HepG2 (cell line): ENCODE data around the gene ANKS1A. TPM values are rescaled to one million over a fixed set of nuclear protein-coding genes. Genes with fewer than 3 reads are reported as not detected.

Experiments used
- ATAC-seq: fragments of 200-7000 bp; cut with Tn5 transposase; 3 replicates; pipeline ENCODE4 v1.9.1; 2020; ENCODE audit warnings: mild to moderate bottlenecking, moderate library complexity
- BruUV-seq: library from RNA; stranded (reverse); fragments of 400-500 nt; replicated peaks from 2 replicates; lab custom pipeline; 2021; lab: Mats Ljungman, UMichigan
- CTCF ChIA-PET: fragments of 300-600 bp; formaldehyde crosslinking; extraction: SDS; loops from one replicate; lab custom pipeline; 2021; ENCODE audit warnings: low total read pairs, inconsistent platforms, low intra/inter-chr PET ratio; lab: Yijun Ruan, JAX
- POLR2A ChIA-PET: fragments of 350-600 bp; sonication (Branson Sonifier 250); formaldehyde crosslinking; loops from one replicate; lab custom pipeline; 2020; ENCODE audit warnings: antibody characterized with exemption, inconsistent platforms; lab: Yijun Ruan, JAX
- DNase-seq: peaks from one replicate; pipeline ENCODE4 v3.0.0-alpha.2; 2015; ENCODE audit warnings: low spot score
- FAIRE-seq: peaks from 3 replicates; lab custom pipeline; 2011; peaks lifted over from hg19 to GRCh38; lab: Jason Lieb, UNC
- H2AFZ ChIP-seq: one replicate; pipeline ENCODE4 v1.6.1; 2011; ENCODE audit warnings: low read length, inconsistent platforms
- H3K27ac ChIP-seq: fragments of 300-600 bp; 3 replicates; pipeline ENCODE4 v1.8.0; 2011; ENCODE audit warnings: mixed run types, mild to moderate bottlenecking, mixed read lengths, low read length, inconsistent platforms; ENCODE audit not compliant: insufficient read depth; ENCODE audit errors: extremely low read length
- H3K27me3 ChIP-seq, 2 experiments: fragments of 200-600 bp in 1 of 2; 2 replicates in 1 of 2; 3 replicates in 1 of 2; pipeline versions ENCODE4 v1.6.0 to v1.8.0; 2011; ENCODE audit warnings: low read length in 2 of 2, mild to moderate bottlenecking in 2 of 2, moderate library complexity in 2 of 2, inconsistent platforms in 1 of 2; ENCODE audit not compliant: insufficient read depth in 2 of 2, control insufficient read depth in 1 of 2
- H3K36me3 ChIP-seq, 2 experiments: fragments of 200-600 bp in 1 of 2; replicated peaks in 1 of 2; 2 replicates in 1 of 2; 3 replicates in 1 of 2; pipeline versions ENCODE4 v1.5.1 to v1.8.0; 2011; ENCODE audit warnings: low read length in 2 of 2, inconsistent platforms in 1 of 2; ENCODE audit not compliant: insufficient read depth in 2 of 2, control insufficient read depth in 1 of 2
- H3K4me1 ChIP-seq: 2 replicates; pipeline ENCODE4 v1.5.1; 2012; ENCODE audit warnings: low read length, inconsistent platforms; ENCODE audit not compliant: insufficient read depth
- H3K4me2 ChIP-seq: 2 replicates; pipeline ENCODE4 v1.6.0; 2011; ENCODE audit warnings: low read depth, low read length, inconsistent platforms
- H3K4me3 ChIP-seq, 3 experiments: fragments of 200-600 bp in 1 of 3; sonication (generic), shearing (Covaris generic) in 1 of 3; replicated peaks in 1 of 3; 2 replicates each; pipeline ENCODE4 v1.5.1; 2011 to 2016; ENCODE audit warnings: low read length in 3 of 3, inconsistent platforms in 2 of 3, low read depth in 2 of 3, mild to moderate bottlenecking in 2 of 3, control low read depth in 1 of 3, mixed read lengths in 1 of 3; ENCODE audit not compliant: insufficient read depth in 1 of 3
- H3K79me2 ChIP-seq: one replicate; pipeline ENCODE4 v1.6.1; 2011; ENCODE audit warnings: low read length, inconsistent platforms; ENCODE audit not compliant: insufficient read depth
- H3K9ac ChIP-seq: 2 replicates; pipeline ENCODE4 v1.6.0; 2011; ENCODE audit warnings: mild to moderate bottlenecking, low read depth, low read length, inconsistent platforms; ENCODE audit not compliant: insufficient read depth
- H3K9me3 ChIP-seq: 2 replicates; pipeline ENCODE4 v1.5.1; 2012; ENCODE audit warnings: mild to moderate bottlenecking, low read length
- H4K20me1 ChIP-seq: 2 replicates; pipeline ENCODE4 v1.6.0; 2011; ENCODE audit warnings: inconsistent platforms, mild to moderate bottlenecking, low read length, moderate library complexity; ENCODE audit not compliant: insufficient read depth
- BCL6 ChIP-seq: IDR thresholded peaks from 2 replicates; pipeline ENCODE4 v1.6.1; 2016; ENCODE audit warnings: missing genetic modification reagents, missing compliant biosample characterization
- BHLHE40 ChIP-seq: IDR thresholded peaks from 2 replicates; pipeline ENCODE4 v1.6.1; 2011; ENCODE audit warnings: low read length, improper control_type of control experiment
- ELF3 ChIP-seq: IDR thresholded peaks from 2 replicates; pipeline ENCODE4 v1.6.1; 2016; ENCODE audit warnings: missing genetic modification reagents, missing compliant biosample characterization
- FOXA3 ChIP-seq: IDR thresholded peaks from 2 replicates; pipeline ENCODE4 v1.6.1; 2016; ENCODE audit warnings: missing genetic modification reagents, missing compliant biosample characterization
- GZF1 ChIP-seq: sonication (generic); formaldehyde crosslinking; IDR thresholded peaks from 2 replicates; pipeline ENCODE4 v1.5.1; 2020; ENCODE audit warnings: mild to moderate bottlenecking, missing genetic modification reagents
- JUNB ChIP-seq: sonication (generic); formaldehyde crosslinking; IDR thresholded peaks from 2 replicates; pipeline ENCODE4 v1.8.0; 2022; ENCODE audit warnings: missing genetic modification reagents, mild to moderate bottlenecking, borderline replicate concordance
- KAT8 ChIP-seq: IDR thresholded peaks from 2 replicates; pipeline ENCODE4 v1.6.1; 2016; ENCODE audit warnings: missing genetic modification reagents, missing compliant biosample characterization
- MIER3 ChIP-seq: IDR thresholded peaks from 2 replicates; pipeline ENCODE4 v1.6.1; 2016; ENCODE audit warnings: missing compliant biosample characterization, borderline replicate concordance
- MXD4 ChIP-seq: IDR thresholded peaks from 2 replicates; pipeline ENCODE4 v1.6.1; 2016; ENCODE audit warnings: mild to moderate bottlenecking, missing biosample characterization, missing genetic modification reagents
- NKX3-1 ChIP-seq: sonication (generic); formaldehyde crosslinking; IDR thresholded peaks from 2 replicates; pipeline ENCODE4 v1.5.0; 2020; ENCODE audit warnings: missing genetic modification reagents
- NR1H2 ChIP-seq: sonication (generic); formaldehyde crosslinking; IDR thresholded peaks from 2 replicates; pipeline ENCODE4 v1.8.1; 2022; ENCODE audit warnings: low read depth, missing genetic modification reagents, borderline replicate concordance
- NR2C2 ChIP-seq: sonication (generic); formaldehyde crosslinking; IDR thresholded peaks from 2 replicates; pipeline ENCODE4 v1.4.0; 2020; ENCODE audit warnings: missing genetic modification reagents, mild to moderate bottlenecking, moderate library complexity, borderline replicate concordance
- SNAPC2 ChIP-seq: sonication (generic); formaldehyde crosslinking; IDR thresholded peaks from 2 replicates; pipeline ENCODE4 v1.8.1; 2022; ENCODE audit warnings: mild to moderate bottlenecking, missing genetic modification reagents
- SSRP1 ChIP-seq: IDR thresholded peaks from 2 replicates; pipeline ENCODE4 v1.6.1; 2016; ENCODE audit warnings: control low read depth
- ZMYM3 ChIP-seq: sonication (generic); formaldehyde crosslinking; IDR thresholded peaks from 2 replicates; pipeline ENCODE4 v1.5.1; 2020; ENCODE audit warnings: mild to moderate bottlenecking, missing genetic modification reagents
- ZNF331 ChIP-seq: sonication (generic); formaldehyde crosslinking; IDR thresholded peaks from 2 replicates; pipeline ENCODE4 v1.4.0; 2020; ENCODE audit warnings: missing genetic modification reagents
- ZNF354B ChIP-seq: sonication (generic); formaldehyde crosslinking; IDR thresholded peaks from 2 replicates; pipeline ENCODE4 v1.8.0; 2022; ENCODE audit warnings: mild to moderate bottlenecking, missing genetic modification reagents
- in situ Hi-C: cut with HindIII; loops from 2 replicates; pipeline ENCODE4 v1.10.0; 2017; ENCODE audit warnings: low pct_unique_long_range_greater_than_20kb; ENCODE audit not compliant: extremely low pct_ligation_motif_present
- intact Hi-C: fragments of 100-400 bp; cut with micrococcal nuclease; formaldehyde crosslinking; loops from one replicate; pipeline ENCODE4 v1.10.0; 2022; ENCODE audit not compliant: unreplicated experiment
- polyA plus RNA-seq, 8 experiments: library from polyadenylated mRNA; depleted of rRNA in 3 of 8; stranded (reverse) in 7 of 8; unstranded in 1 of 8; fragments of >200 nt; fragmentation: Illumina TruSeq in 4 of 8; extraction: Trizol in 4 of 8; gene quantifications; 2 replicates each; pipeline versions ENCODE4 v1.2.1 to v1.2.3, GENCODE V29; 2011 to 2016; ENCODE audit warnings: low read depth in 4 of 8, missing spikeins in 1 of 8, mixed read lengths in 1 of 8; ENCODE audit not compliant: insufficient read depth in 1 of 8
- total RNA-seq, 5 experiments: library from RNA; depleted of rRNA; stranded (reverse); fragments of >200 nt; fragmentation: Illumina TruSeq; extraction: Trizol; gene quantifications; 2 replicates each; pipeline ENCODE4 v1.2.3, GENCODE V29; 2016; ENCODE audit warnings: low read depth in 1 of 5
- TF ChIP-seq, protein P1 (sequence below): sonication (generic); formaldehyde crosslinking; IDR thresholded peaks from 2 replicates; pipeline ENCODE4 v1.8.0; 2023; ENCODE audit warnings: mild to moderate bottlenecking, missing genetic modification reagents
- TF ChIP-seq, protein P2 (sequence below): sonication (generic); formaldehyde crosslinking; IDR thresholded peaks from 2 replicates; pipeline ENCODE4 v1.8.1; 2023; ENCODE audit warnings: mild to moderate bottlenecking, missing genetic modification reagents
- TF ChIP-seq, protein P3 (sequence below): sonication (generic); formaldehyde crosslinking; IDR thresholded peaks from 2 replicates; pipeline ENCODE4 v1.4.0; 2020; ENCODE audit warnings: mild to moderate bottlenecking, missing genetic modification reagents
- TF ChIP-seq, protein P4 (sequence below): sonication (generic); formaldehyde crosslinking; IDR thresholded peaks from 2 replicates; pipeline ENCODE4 v1.9.0; 2022; ENCODE audit warnings: missing genetic modification reagents, mild to moderate bottlenecking, borderline replicate concordance

The ANKS1A gene
- total and polyA plus RNA-seq, 2 of the 13 experiments (the other 11 are each of a cell fraction or from before 2014, with no cell fraction given): 7.2 to 15.1 TPM

DNA sequence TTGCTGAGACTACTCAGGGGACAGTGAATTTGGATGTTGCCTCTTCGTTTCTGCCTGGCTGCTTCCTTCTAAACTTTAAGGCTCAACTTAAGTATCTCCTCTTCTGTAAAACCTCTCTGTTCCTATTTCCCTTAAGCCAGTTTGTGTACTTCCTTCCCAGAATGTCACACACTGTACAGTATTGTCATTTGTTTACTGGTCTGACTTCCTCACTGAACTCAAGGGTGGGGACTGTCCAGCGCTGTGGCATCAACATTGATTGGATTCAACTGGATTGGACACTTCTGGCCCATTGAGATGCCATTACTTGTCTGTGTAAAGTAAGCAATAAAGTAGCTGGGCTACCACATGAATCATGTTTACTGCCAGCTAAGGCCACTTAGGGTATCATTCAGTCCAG, 69.7 kb downstream of the ANKS1A start (continued):
- TF ChIP-seq MXD4 (no peak), BCL6 (CRISPR knock-in tag) (no peak), GZF1 (no peak)
- TF ChIP-seq, all 625 proteins: peak for 0

DNA sequence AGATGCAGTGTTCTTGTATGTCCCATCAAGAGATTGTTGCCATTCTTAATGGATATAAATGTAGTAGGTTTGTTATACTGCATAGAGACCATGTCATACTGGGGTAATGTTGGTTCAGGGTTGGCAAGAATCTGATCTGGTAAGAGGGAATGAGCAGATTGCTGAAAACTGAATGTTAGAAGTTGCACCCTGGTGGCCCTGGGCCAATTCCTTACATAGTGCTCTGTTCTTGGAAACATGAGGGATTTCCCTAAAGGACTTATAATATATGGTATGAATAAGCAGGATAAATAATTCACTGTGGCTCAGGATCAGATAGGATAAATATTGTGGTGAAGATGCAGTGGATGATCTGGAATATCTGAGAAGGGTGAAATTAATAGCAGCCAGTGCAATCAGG, 70.2 kb downstream of the ANKS1A start:
- in situ Hi-C loops: no loop called here
- H3K4me3 ChIP-seq: no peak overlapping the region
- no peaks in the 10 kb centered on the region for H3K9me3 ChIP-seq
- FAIRE-seq (no peak), ATAC-seq (no peak), DNase-seq (no peak)
- peaks cover 12% of the 10 kb centered on the region for H3K79me2 ChIP-seq
- CTCF ChIA-PET: no interaction called here
- H3K27me3 ChIP-seq: no peaks in the 10 kb centered on the region
- peaks cover 3 to 7% of the 10 kb centered on the region in 2 experiments; a peak in 3 of 5 replicates for H3K36me3 ChIP-seq
- POLR2A ChIA-PET: no interaction called here
- TF ChIP-seq, protein P1, sequence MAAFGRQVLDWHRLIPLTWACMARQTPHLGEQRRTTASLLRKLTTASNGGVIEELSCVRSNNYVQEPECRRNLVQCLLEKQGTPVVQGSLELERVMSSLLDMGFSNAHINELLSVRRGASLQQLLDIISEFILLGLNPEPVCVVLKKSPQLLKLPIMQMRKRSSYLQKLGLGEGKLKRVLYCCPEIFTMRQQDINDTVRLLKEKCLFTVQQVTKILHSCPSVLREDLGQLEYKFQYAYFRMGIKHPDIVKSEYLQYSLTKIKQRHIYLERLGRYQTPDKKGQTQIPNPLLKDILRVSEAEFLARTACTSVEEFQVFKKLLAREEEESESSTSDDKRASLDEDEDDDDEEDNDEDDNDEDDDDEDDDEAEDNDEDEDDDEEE (CRISPR knock-in tag): no peak
- no peak for TF ChIP-seq SNAPC2 (CRISPR knock-in tag)
- TF ChIP-seq NKX3-1 (CRISPR knock-in tag): no peak
- TF ChIP-seq JUNB (CRISPR knock-in tag): no peak
- no peak for TF ChIP-seq ZMYM3
- TF ChIP-seq NR2C2 (CRISPR knock-in tag): no peak
- TF ChIP-seq ZNF354B: no peak
- no peak for TF ChIP-seq BHLHE40
- TF ChIP-seq, protein P2, sequence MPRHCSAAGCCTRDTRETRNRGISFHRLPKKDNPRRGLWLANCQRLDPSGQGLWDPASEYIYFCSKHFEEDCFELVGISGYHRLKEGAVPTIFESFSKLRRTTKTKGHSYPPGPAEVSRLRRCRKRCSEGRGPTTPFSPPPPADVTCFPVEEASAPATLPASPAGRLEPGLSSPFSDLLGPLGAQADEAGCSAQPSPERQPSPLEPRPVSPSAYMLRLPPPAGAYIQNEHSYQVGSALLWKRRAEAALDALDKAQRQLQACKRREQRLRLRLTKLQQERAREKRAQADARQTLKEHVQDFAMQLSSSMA (CRISPR knock-in tag): no peak
- TF ChIP-seq ZNF331 (CRISPR knock-in tag): no peak
- TF ChIP-seq, protein P3, sequence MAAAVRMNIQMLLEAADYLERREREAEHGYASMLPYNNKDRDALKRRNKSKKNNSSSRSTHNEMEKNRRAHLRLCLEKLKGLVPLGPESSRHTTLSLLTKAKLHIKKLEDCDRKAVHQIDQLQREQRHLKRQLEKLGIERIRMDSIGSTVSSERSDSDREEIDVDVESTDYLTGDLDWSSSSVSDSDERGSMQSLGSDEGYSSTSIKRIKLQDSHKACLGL (CRISPR knock-in tag): no peak
- no peak for TF ChIP-seq SSRP1
- TF ChIP-seq ELF3: no peak
- TF ChIP-seq, protein P4, sequence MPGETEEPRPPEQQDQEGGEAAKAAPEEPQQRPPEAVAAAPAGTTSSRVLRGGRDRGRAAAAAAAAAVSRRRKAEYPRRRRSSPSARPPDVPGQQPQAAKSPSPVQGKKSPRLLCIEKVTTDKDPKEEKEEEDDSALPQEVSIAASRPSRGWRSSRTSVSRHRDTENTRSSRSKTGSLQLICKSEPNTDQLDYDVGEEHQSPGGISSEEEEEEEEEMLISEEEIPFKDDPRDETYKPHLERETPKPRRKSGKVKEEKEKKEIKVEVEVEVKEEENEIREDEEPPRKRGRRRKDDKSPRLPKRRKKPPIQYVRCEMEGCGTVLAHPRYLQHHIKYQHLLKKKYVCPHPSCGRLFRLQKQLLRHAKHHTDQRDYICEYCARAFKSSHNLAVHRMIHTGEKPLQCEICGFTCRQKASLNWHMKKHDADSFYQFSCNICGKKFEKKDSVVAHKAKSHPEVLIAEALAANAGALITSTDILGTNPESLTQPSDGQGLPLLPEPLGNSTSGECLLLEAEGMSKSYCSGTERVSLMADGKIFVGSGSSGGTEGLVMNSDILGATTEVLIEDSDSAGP (CRISPR knock-in tag): no peak
- TF ChIP-seq FOXA3 (CRISPR knock-in tag): no peak
- no peak for TF ChIP-seq NR1H2 (CRISPR knock-in tag)
- TF ChIP-seq KAT8 (CRISPR knock-in tag): no peak
- no peak for TF ChIP-seq MIER3 (CRISPR knock-in tag)
- H3K4me2 ChIP-seq: no peak overlapping the region
- H2AFZ ChIP-seq: no peak overlapping the region
- intact Hi-C loops: no loop called here
- H3K9ac ChIP-seq: no peak overlapping the region
- H3K4me1 ChIP-seq: peaks cover 5% of the 10 kb centered on the region
- no TSS peak for BruUV-seq
- H4K20me1 ChIP-seq: no peaks in the 10 kb centered on the region
- H3K27ac ChIP-seq: no peak overlapping the region
